HFFc6 (cell line): ENCODE data around the gene EYA4. TPM values are rescaled to one million over a fixed set of nuclear protein-coding genes. Genes with fewer than 3 reads are reported as not detected.

Experiments
- DNase-seq: peaks from one replicate; pipeline ENCODE4 v3.0.0-alpha.2; 2018
- H3K27ac Mint-ChIP-seq: 2 replicates; pipeline ENCODE4 v1.8.0; 2020; ENCODE audit warnings: mild to moderate bottlenecking, mixed read lengths
- H3K27me3 Mint-ChIP-seq: 2 replicates; pipeline ENCODE4 v1.8.0; 2021; ENCODE audit warnings: mild to moderate bottlenecking, moderate library complexity, mixed read lengths; ENCODE audit not compliant: insufficient read depth
- H3K36me3 Mint-ChIP-seq: 2 replicates; pipeline ENCODE4 v1.8.0; 2021; ENCODE audit warnings: low read depth, mixed read lengths
- H3K4me1 Mint-ChIP-seq: 2 replicates; pipeline ENCODE4 v1.8.0; 2020; ENCODE audit warnings: low read depth, mixed read lengths
- H3K4me3 Mint-ChIP-seq: 2 replicates; pipeline ENCODE4 v1.8.0; 2020; ENCODE audit warnings: mild to moderate bottlenecking, moderate library complexity, mixed read lengths
- H3K9me3 Mint-ChIP-seq: 2 replicates; pipeline ENCODE4 v1.8.0; 2020; ENCODE audit warnings: mild to moderate bottlenecking, mixed read lengths
- total RNA-seq, 6 experiments: library from RNA; stranded (reverse); fragmentation: NEBNext Ultra II Directional; extraction: Animal tissue kit (Norgen Biotek cat#: 25700); gene quantifications; 2 replicates in 1 of 6; 3 replicates in 5 of 6; pipeline ENCODE4 v1.2.3, GENCODE V29; 2021
- TF ChIP-seq, protein P1 (sequence below): fragments of 200-600 bp; sonication (generic); IDR thresholded peaks from 2 replicates; pipeline ENCODE4 v1.5.0; 2021; ENCODE audit warnings: antibody characterized with exemption, mild to moderate bottlenecking

EYA4 gene
- total RNA-seq, 6 experiments from 2014 or later, result not detected

DNA sequence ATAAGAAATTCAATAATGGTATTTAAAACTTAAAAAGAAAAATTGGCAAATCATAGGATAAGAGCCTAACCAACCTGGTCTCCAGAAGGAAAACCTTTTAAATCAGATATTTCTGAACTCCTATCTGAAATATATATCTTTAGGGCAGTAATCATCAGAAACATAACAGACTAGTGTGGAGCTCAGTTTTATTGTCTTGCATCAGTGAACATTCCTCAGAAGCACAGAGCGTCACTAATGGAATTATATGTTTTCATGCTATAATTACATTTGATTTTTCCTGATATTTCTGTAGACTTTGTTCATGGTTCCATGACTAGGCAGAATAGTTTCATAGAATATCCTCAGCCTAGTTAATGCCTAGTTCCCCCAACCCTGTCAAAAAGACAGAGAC lies 262.2 kb downstream of the EYA4 start:
- TF ChIP-seq, protein P1, sequence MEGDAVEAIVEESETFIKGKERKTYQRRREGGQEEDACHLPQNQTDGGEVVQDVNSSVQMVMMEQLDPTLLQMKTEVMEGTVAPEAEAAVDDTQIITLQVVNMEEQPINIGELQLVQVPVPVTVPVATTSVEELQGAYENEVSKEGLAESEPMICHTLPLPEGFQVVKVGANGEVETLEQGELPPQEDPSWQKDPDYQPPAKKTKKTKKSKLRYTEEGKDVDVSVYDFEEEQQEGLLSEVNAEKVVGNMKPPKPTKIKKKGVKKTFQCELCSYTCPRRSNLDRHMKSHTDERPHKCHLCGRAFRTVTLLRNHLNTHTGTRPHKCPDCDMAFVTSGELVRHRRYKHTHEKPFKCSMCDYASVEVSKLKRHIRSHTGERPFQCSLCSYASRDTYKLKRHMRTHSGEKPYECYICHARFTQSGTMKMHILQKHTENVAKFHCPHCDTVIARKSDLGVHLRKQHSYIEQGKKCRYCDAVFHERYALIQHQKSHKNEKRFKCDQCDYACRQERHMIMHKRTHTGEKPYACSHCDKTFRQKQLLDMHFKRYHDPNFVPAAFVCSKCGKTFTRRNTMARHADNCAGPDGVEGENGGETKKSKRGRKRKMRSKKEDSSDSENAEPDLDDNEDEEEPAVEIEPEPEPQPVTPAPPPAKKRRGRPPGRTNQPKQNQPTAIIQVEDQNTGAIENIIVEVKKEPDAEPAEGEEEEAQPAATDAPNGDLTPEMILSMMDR, result no peak
- DNase-seq, result no peak
- Mint-ChIP-seq H3K27me3 (peaks cover 12% of the 10 kb centered on the region; the same call in 1 of the 2 replicates), H3K9me3 (no peaks in the 10 kb centered on the region), H3K4me1 (peaks cover 6% of the 10 kb centered on the region; the same call in 1 of the 2 replicates), H3K4me3 (no peak overlapping the region), H3K27ac (no peak overlapping the region), H3K36me3 (no peaks in the 10 kb centered on the region)

DNA sequence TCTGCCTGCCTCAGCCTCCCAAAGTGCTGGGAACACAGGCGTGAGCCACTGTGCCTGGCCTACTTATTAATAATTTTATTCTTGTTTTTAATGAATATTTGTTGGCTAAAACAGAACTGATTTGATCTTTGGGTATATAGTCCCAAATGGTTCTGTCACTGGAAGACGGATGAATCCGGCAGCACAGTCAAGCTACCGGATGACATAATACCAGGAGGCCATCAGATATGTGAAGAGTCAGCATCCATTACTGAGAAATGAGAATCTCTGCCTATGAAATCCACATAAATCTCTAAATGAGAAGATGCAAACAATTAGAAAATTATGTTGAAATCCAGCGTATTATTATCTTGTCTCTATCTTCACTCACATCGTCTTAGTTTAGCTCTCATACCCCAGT lies 263.0 kb downstream of the EYA4 start:
- Mint-ChIP-seq H3K36me3 (no peaks in the 10 kb centered on the region), H3K27ac (no peak overlapping the region)

DNA sequence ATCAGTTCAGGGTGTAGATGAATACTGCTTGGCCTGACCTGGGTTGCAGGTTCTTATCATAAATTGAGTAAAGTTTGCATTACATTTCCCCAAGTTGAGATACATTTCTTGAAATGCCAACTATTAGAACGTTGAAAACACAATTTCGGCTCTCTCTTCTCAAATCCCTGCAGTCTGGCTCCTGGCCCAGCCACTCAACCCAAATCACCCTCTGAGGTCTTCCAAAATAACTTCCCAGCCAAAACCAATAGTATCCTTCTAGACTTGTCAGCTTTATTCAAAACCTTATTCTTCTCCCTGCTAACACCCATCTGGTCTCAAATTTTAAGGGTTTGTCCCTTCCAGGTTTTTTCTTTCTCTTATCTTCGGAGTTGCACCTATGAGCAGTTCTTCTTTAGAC lies 263.6 kb downstream of the EYA4 start:
- no peak overlapping the region for H3K4me3 Mint-ChIP-seq
- H3K27ac Mint-ChIP-seq, result no peak overlapping the region
- no peaks in the 10 kb centered on the region for H3K36me3 Mint-ChIP-seq
- peaks cover 6% of the 10 kb centered on the region; the same call in 1 of the 2 replicates for H3K4me1 Mint-ChIP-seq
- no peak for DNase-seq
- peaks cover 10% of the 10 kb centered on the region; the same call in 1 of the 2 replicates for H3K27me3 Mint-ChIP-seq
- H3K9me3 Mint-ChIP-seq, result no peaks in the 10 kb centered on the region
- TF ChIP-seq, protein P1, result no peak

More for the DNA sequence above, 263.0 kb downstream of the EYA4 start:
- TF ChIP-seq, protein P1, result no peak
- DNase-seq, result no peak
- H3K9me3 Mint-ChIP-seq, result no peaks in the 10 kb centered on the region
- peaks cover 12% of the 10 kb centered on the region; the same call in 1 of the 2 replicates for H3K27me3 Mint-ChIP-seq
- H3K4me3 Mint-ChIP-seq, result no peak overlapping the region
- H3K4me1 Mint-ChIP-seq, result peaks cover 6% of the 10 kb centered on the region; the same call in 1 of the 2 replicates

DNA sequence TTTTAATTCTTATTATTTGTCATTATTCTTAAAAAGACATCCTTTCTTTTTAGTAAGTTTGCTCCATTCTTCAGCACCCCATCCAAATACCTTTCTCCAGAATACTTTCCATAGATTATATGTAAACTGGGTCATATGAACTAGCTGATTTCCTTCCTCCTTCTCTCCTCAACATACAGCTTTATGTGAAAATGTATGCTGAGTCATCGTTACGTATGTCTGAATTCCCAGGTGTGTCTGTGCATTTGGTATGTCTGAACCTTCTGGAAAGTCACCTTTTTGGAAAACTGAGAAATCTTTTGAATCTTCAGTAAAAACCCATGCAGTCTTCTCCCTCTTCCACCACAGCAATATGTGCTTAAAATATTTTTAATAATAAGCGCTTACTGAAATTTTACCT lies 264.5 kb downstream of the EYA4 start:
- TF ChIP-seq, protein P1, result no peak
- H3K4me3 Mint-ChIP-seq, result no peak overlapping the region
- H3K9me3 Mint-ChIP-seq, result no peaks in the 10 kb centered on the region
- no peak overlapping the region for H3K27ac Mint-ChIP-seq
- DNase-seq, result no peak
- no peaks in the 10 kb centered on the region for H3K36me3 Mint-ChIP-seq
- peaks cover 6% of the 10 kb centered on the region; the same call in 1 of the 2 replicates for H3K27me3 Mint-ChIP-seq
- H3K4me1 Mint-ChIP-seq, result peaks cover 6% of the 10 kb centered on the region; the same call in 1 of the 2 replicates

DNA sequence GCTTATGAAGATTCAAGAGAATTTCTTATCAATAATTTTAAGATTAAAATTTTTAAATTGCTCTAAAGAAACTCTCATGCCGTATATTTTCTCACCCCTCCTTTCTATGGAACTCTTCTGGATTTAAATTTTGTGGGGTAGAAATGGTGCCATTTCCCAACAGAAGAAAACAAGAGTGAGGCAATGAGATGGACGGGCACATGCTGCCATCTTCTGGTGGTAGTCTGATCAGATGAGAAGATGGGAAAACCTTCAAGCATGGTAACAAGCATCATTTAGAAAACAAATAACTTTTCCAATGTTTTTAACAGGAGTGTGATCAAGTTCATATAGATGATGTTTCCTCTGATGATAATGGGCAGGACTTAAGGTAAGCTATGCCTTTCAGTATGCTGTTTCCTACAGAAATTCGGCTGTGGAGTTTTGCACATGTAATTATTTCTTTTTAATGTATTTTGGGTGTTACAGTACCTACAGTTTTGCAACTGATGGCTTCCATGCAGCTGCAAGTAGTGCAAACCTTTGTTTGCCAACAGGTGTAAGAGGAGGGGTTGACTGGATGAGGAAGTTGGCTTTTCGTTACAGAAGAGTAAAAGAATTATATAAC lies 271.4 kb downstream of the EYA4 start:
- TF ChIP-seq, protein P1, result peak; percentile 81
- Mint-ChIP-seq H3K27me3 (peaks cover 3% of the 10 kb centered on the region; the same call in 1 of the 2 replicates), H3K4me3 (no peak overlapping the region), H3K9me3 (no peaks in the 10 kb centered on the region), H3K36me3 (no peaks in the 10 kb centered on the region), H3K4me1 (no peaks in the 10 kb centered on the region), H3K27ac (no peak overlapping the region)
- DNase-seq, result peak; percentile 36
